ENCODE measurements around the gene SOHLH2.

SOHLH2 gene

GRCh38 chr13:36214163-36214921, at the start of gene SOHLH2:
Gene SOHLH2, minus strand, starts transcription at chr13:36214556. Its CDS starts 30 bp downstream, at chr13:36214526.
- no peak for DNase-seq (ENCODE audit: low spot score)

GRCh38 chr13:36261976-36262375, 47.6 kb upstream of the SOHLH2 start:
- DNase-seq (ENCODE audit: low spot score) = no peak

GRCh38 chr13:36261011-36261410, 46.7 kb upstream of the SOHLH2 start:
- no peak for DNase-seq (ENCODE audit: low spot score)

GRCh38 chr13:36259361-36260137, 45.2 kb upstream of the SOHLH2 start:
- no peak for DNase-seq (ENCODE audit: low spot score)

- no peak for DNase-seq (ENCODE audit: low spot score)
Measured at GRCh38 chr13:36258831-36259230, 44.5 kb upstream of the SOHLH2 start.

- no peak for DNase-seq (ENCODE audit: low spot score)
Measured at GRCh38 chr13:36251526-36251925, 37.2 kb upstream of the SOHLH2 start.

- DNase-seq (ENCODE audit: low spot score) = no peak
Measured at GRCh38 chr13:36251017-36251416, 36.7 kb upstream of the SOHLH2 start.

GRCh38 chr13:36248700-36249099, 34.3 kb upstream of the SOHLH2 start:
- DNase-seq (ENCODE audit: low spot score) = no peak

GRCh38 chr13:36244990-36245389, 30.6 kb upstream of the SOHLH2 start:
- no peak for DNase-seq (ENCODE audit: low spot score)

- no peak for DNase-seq (ENCODE audit: low spot score)
Measured at GRCh38 chr13:36244073-36244472, 29.7 kb upstream of the SOHLH2 start.

- no peak for DNase-seq (ENCODE audit: low spot score)
Measured at GRCh38 chr13:36242761-36243160, 28.4 kb upstream of the SOHLH2 start.

- DNase-seq (ENCODE audit: low spot score) = no peak
Measured at GRCh38 chr13:36231236-36231635, 16.9 kb upstream of the SOHLH2 start.

GRCh38 chr13:36224730-36225129, 10.4 kb upstream of the SOHLH2 start:
- DNase-seq (ENCODE audit: low spot score) = no peak

- DNase-seq (ENCODE audit: low spot score) = no peak
Measured at GRCh38 chr13:36219883-36220282, 5.5 kb upstream of the SOHLH2 start.

GRCh38 chr13:36217456-36217855, 3.1 kb upstream of the SOHLH2 start:
- DNase-seq (ENCODE audit: low spot score) = no peak

GRCh38 chr13:36212789-36213188, 1.6 kb downstream of the SOHLH2 start:
- DNase-seq (ENCODE audit: low spot score) = no peak

- no peak for DNase-seq (ENCODE audit: low spot score)
Measured at GRCh38 chr13:36211567-36211966, 2.8 kb downstream of the SOHLH2 start.

- no peak for DNase-seq (ENCODE audit: low spot score)
Measured at GRCh38 chr13:36210738-36211137, 3.6 kb downstream of the SOHLH2 start.

GRCh38 chr13:36207672-36208071, 6.7 kb downstream of the SOHLH2 start:
- DNase-seq (ENCODE audit: low spot score) = no peak

- DNase-seq (ENCODE audit: low spot score) = no peak
Measured at GRCh38 chr13:36193151-36193855, 21.1 kb downstream of the SOHLH2 start.

GRCh38 chr13:36192166-36192565, 22.2 kb downstream of the SOHLH2 start:
- no peak for DNase-seq (ENCODE audit: low spot score)

GRCh38 chr13:36190771-36191170, 23.6 kb downstream of the SOHLH2 start:
- DNase-seq (ENCODE audit: low spot score) = no peak

- no peak for DNase-seq (ENCODE audit: low spot score)
Measured at GRCh38 chr13:36188441-36188840, 25.9 kb downstream of the SOHLH2 start.
